ENCODE measurements around the gene ZFYVE16.
A peak's percentile ranks its signal among the peaks of the same experiment; 100 is the strongest.
"Not testable (repeated sequence)": the region's sequence is repeated elsewhere in the genome, so short reads cannot be mapped to it uniquely, and the experiment has no call there.

The ZFYVE16 gene

GRCh38 chr5:80466669-80467485, 59.0 kb downstream of the ZFYVE16 start:
- H3K9ac ChIP-seq (ENCODE audit: low read length in 2 of 2) = no peak overlapping the region
- no peaks in the 10 kb centered on the region for H3K27me3 ChIP-seq (ENCODE audit: control insufficient read depth in 1 of 2, insufficient read depth in 2 of 2, low read length in 2 of 2)
- no peak overlapping the region for H3K27ac ChIP-seq (ENCODE audit: low read length)
- no peaks in the 10 kb centered on the region for H3K4me1 ChIP-seq (ENCODE audit: control insufficient read depth, insufficient read depth, low read length)
- peaks cover 8 to 23% of the 10 kb centered on the region in 2 donors for H3K36me3 ChIP-seq (ENCODE audit: control insufficient read depth in 2 of 2, insufficient read depth in 2 of 2, low read length in 2 of 2)
- peaks cover 0 to 3% of the 10 kb centered on the region in 2 donors for H3K9me3 ChIP-seq (ENCODE audit: control insufficient read depth in 2 of 2, low read length in 2 of 2)
- no peak overlapping the region for H3K4me3 ChIP-seq (ENCODE audit: low read length in 2 of 2)

- Histone ChIP-seq H3K27me3 (ENCODE audit: control insufficient read depth in 1 of 2, insufficient read depth in 2 of 2, low read length in 2 of 2) (no peaks in the 10 kb centered on the region), H3K36me3 (ENCODE audit: control insufficient read depth in 2 of 2, insufficient read depth in 2 of 2, low read length in 2 of 2) (peaks cover 8 to 26% of the 10 kb centered on the region in 2 donors)
Measured at GRCh38 chr5:80468131-80468530, 60.3 kb downstream of the ZFYVE16 start.

DNA sequence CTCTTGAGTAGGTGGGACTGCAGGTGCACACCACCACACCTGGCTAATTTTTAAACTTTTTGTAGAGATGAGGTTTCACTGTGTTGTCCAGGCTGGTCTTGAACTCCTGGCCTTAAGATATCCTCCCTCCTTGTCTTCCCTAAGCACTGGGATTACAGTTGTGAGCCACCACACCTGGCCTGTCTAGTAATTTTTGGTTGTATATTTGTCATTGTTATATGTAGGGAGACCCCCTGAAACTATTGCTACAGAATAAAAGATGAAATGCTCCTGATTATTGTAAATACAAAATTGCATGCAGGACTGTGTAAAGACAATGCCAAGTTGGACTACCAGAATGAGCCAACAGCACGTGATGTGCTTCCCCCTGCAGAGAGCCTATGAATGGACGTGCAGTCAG, 62.8 kb downstream of the ZFYVE16 start:
- not testable (repeated sequence) for H3K4me1 ChIP-seq (ENCODE audit: control insufficient read depth, insufficient read depth, low read length); H3K27ac ChIP-seq (ENCODE audit: low read length); H3K4me3 ChIP-seq (ENCODE audit: low read length in 2 of 2); H3K27me3 ChIP-seq (ENCODE audit: control insufficient read depth in 1 of 2, insufficient read depth in 2 of 2, low read length in 2 of 2); H3K9me3 ChIP-seq (ENCODE audit: control insufficient read depth in 2 of 2, low read length in 2 of 2); H3K9ac ChIP-seq (ENCODE audit: low read length in 2 of 2)
- H3K36me3 ChIP-seq (ENCODE audit: control insufficient read depth in 2 of 2, insufficient read depth in 2 of 2, low read length in 2 of 2) = peaks cover 8 to 35% of the 10 kb centered on the region in 2 donors

More at GRCh38 chr5:80468131-80468530, 60.3 kb downstream of the ZFYVE16 start:
- H3K9me3 ChIP-seq (ENCODE audit: control insufficient read depth in 2 of 2, low read length in 2 of 2) = peaks cover 0 to 3% of the 10 kb centered on the region in 2 donors
- H3K9ac ChIP-seq (ENCODE audit: low read length in 2 of 2) = no peak overlapping the region
- no peak overlapping the region for H3K27ac ChIP-seq (ENCODE audit: low read length)
- H3K4me1 ChIP-seq (ENCODE audit: control insufficient read depth, insufficient read depth, low read length) = no peaks in the 10 kb centered on the region
- no peak overlapping the region for H3K4me3 ChIP-seq (ENCODE audit: low read length in 2 of 2)

- Histone ChIP-seq H3K9me3 (ENCODE audit: control insufficient read depth in 2 of 2, low read length in 2 of 2) (peaks cover 0 to 3% of the 10 kb centered on the region in 2 donors), H3K27ac (ENCODE audit: low read length) (no peak overlapping the region), H3K36me3 (ENCODE audit: control insufficient read depth in 2 of 2, insufficient read depth in 2 of 2, low read length in 2 of 2) (peaks cover 3 to 42% of the 10 kb centered on the region in 2 donors), H3K4me3 (ENCODE audit: low read length in 2 of 2) (no peak overlapping the region), H3K4me1 (ENCODE audit: control insufficient read depth, insufficient read depth, low read length) (no peaks in the 10 kb centered on the region), H3K27me3 (ENCODE audit: control insufficient read depth in 1 of 2, insufficient read depth in 2 of 2, low read length in 2 of 2) (no peaks in the 10 kb centered on the region), H3K9ac (ENCODE audit: low read length in 2 of 2) (no peak overlapping the region)
Measured at GRCh38 chr5:80474929-80475328, 67.1 kb downstream of the ZFYVE16 start.

DNA sequence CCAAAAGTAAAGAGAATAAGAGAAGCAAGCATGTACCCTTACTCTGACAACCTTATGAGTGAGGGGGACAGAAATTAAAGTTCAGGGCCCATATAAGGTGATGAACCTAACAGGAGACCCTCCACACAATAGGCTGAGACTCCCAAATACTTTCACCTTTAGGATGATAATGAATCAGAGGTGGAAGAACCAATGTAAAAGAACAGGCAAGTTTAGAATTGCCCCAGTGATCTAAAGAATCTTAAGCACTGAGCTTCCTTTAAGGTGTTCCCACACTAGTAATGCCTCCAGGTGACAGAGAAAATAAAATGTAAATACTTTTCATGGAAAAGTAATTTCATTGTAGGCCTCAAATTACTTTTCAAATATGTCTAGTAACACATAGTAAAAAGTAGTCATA, 71.8 kb downstream of the ZFYVE16 start:
- Histone ChIP-seq H3K27me3 (ENCODE audit: control insufficient read depth in 1 of 2, insufficient read depth in 2 of 2, low read length in 2 of 2) (no peaks in the 10 kb centered on the region), H3K9me3 (ENCODE audit: control insufficient read depth in 2 of 2, low read length in 2 of 2) (peaks cover 0 to 3% of the 10 kb centered on the region in 2 donors), H3K27ac (ENCODE audit: low read length) (no peak overlapping the region), H3K4me1 (ENCODE audit: control insufficient read depth, insufficient read depth, low read length) (no peaks in the 10 kb centered on the region), H3K9ac (ENCODE audit: low read length in 2 of 2) (no peak overlapping the region), H3K36me3 (ENCODE audit: control insufficient read depth in 2 of 2, insufficient read depth in 2 of 2, low read length in 2 of 2) (peaks cover 5 to 22% of the 10 kb centered on the region in 2 donors), H3K4me3 (ENCODE audit: low read length in 2 of 2) (no peak overlapping the region)

- no peak overlapping the region for H3K4me3 ChIP-seq (ENCODE audit: low read length in 2 of 2)
- peaks cover 5 to 15% of the 10 kb centered on the region in 2 donors for H3K36me3 ChIP-seq (ENCODE audit: control insufficient read depth in 2 of 2, insufficient read depth in 2 of 2, low read length in 2 of 2)
- H3K27me3 ChIP-seq (ENCODE audit: control insufficient read depth in 1 of 2, insufficient read depth in 2 of 2, low read length in 2 of 2) = no peaks in the 10 kb centered on the region
- peaks cover 0 to 3% of the 10 kb centered on the region in 2 donors for H3K9me3 ChIP-seq (ENCODE audit: control insufficient read depth in 2 of 2, low read length in 2 of 2)
- H3K4me1 ChIP-seq (ENCODE audit: control insufficient read depth, insufficient read depth, low read length) = no peaks in the 10 kb centered on the region
- no peak overlapping the region for H3K9ac ChIP-seq (ENCODE audit: low read length in 2 of 2)
- no peak overlapping the region for H3K27ac ChIP-seq (ENCODE audit: low read length)
Measured at GRCh38 chr5:80480354-80480753, 72.5 kb downstream of the ZFYVE16 start.

DNA sequence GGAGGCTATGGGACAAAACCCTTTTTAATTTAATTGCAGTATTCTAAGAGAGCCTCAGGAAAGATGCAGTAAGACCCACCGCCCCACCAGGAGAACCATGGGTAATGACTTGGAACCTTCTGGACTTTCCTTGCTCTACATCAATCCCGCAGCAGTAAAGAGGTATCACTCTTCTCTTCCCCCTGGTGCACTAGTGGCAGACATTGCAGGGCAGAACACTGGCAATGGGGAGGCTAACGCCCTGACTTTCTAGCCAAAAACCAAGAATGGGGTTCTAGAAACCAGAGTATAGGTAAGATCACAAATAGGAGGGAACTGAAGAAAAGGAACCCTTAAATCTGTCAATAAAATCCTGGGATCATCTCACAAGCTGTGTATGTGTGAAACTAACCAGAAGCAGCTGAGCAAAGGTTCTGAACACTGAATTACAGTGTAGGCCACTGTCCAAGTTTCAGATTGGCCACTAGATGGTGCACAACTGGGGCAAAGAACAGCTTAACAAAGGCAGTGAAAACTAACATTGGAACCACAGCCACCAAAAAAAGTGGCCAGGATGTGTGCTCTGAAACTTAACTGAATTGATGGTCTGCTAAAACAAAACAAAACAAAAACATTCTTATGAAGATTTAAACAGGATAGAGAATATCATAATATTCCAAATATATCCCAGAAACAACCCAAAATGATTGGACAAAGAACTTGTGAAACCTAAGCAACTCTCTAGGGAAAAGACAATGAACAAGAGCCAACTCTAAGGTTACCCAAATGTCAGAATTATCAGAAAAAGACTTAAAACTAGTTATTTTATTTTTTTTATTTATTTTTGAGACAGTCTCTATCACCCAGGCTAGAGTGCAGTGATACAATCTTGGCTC, 73.4 kb downstream of the ZFYVE16 start:
- no peak overlapping the region for H3K4me3 ChIP-seq (ENCODE audit: low read length in 2 of 2)
- H3K4me1 ChIP-seq (ENCODE audit: control insufficient read depth, insufficient read depth, low read length) = no peaks in the 10 kb centered on the region
- peaks cover 0 to 3% of the 10 kb centered on the region in 2 donors for H3K9me3 ChIP-seq (ENCODE audit: control insufficient read depth in 2 of 2, low read length in 2 of 2)
- no peak overlapping the region for H3K9ac ChIP-seq (ENCODE audit: low read length in 2 of 2)
- no peaks in the 10 kb centered on the region for H3K27me3 ChIP-seq (ENCODE audit: control insufficient read depth in 1 of 2, insufficient read depth in 2 of 2, low read length in 2 of 2)
- H3K36me3 ChIP-seq (ENCODE audit: control insufficient read depth in 2 of 2, insufficient read depth in 2 of 2, low read length in 2 of 2) = peaks cover 5 to 9% of the 10 kb centered on the region in 2 donors
- no peak overlapping the region for H3K27ac ChIP-seq (ENCODE audit: low read length)

- Histone ChIP-seq H3K27ac (ENCODE audit: low read length) (no peak overlapping the region), H3K27me3 (ENCODE audit: control insufficient read depth in 1 of 2, insufficient read depth in 2 of 2, low read length in 2 of 2) (no peaks in the 10 kb centered on the region), H3K9me3 (ENCODE audit: control insufficient read depth in 2 of 2, low read length in 2 of 2) (peaks cover 0 to 3% of the 10 kb centered on the region in 2 donors), H3K36me3 (ENCODE audit: control insufficient read depth in 2 of 2, insufficient read depth in 2 of 2, low read length in 2 of 2) (peaks cover 4 to 5% of the 10 kb centered on the region in 2 donors), H3K4me3 (ENCODE audit: low read length in 2 of 2) (no peak overlapping the region), H3K4me1 (ENCODE audit: control insufficient read depth, insufficient read depth, low read length) (peaks cover 2% of the 10 kb centered on the region), H3K9ac (ENCODE audit: low read length in 2 of 2) (no peak overlapping the region)
Measured at GRCh38 chr5:80482578-80482977, 74.7 kb downstream of the ZFYVE16 start.

- H3K9ac ChIP-seq (ENCODE audit: low read length in 2 of 2) = no peak overlapping the region
- peaks cover 7% of the 10 kb centered on the region for H3K4me1 ChIP-seq (ENCODE audit: control insufficient read depth, insufficient read depth, low read length)
- H3K36me3 ChIP-seq (ENCODE audit: control insufficient read depth in 2 of 2, insufficient read depth in 2 of 2, low read length in 2 of 2) = peaks cover 4 to 5% of the 10 kb centered on the region in 2 donors
- no peak overlapping the region for H3K27ac ChIP-seq (ENCODE audit: low read length)
- no peak overlapping the region for H3K4me3 ChIP-seq (ENCODE audit: low read length in 2 of 2)
- H3K9me3 ChIP-seq (ENCODE audit: control insufficient read depth in 2 of 2, low read length in 2 of 2) = peaks cover 0 to 3% of the 10 kb centered on the region in 2 donors
- H3K27me3 ChIP-seq (ENCODE audit: control insufficient read depth in 1 of 2, insufficient read depth in 2 of 2, low read length in 2 of 2) = no peaks in the 10 kb centered on the region
Measured at GRCh38 chr5:80483636-80484232, 75.9 kb downstream of the ZFYVE16 start.

GRCh38 chr5:80487444-80487828, 79.6 kb downstream of the ZFYVE16 start:
- Histone ChIP-seq H3K9me3 (ENCODE audit: control insufficient read depth in 2 of 2, low read length in 2 of 2) (peaks cover 0 to 3% of the 10 kb centered on the region in 2 donors), H3K4me3 (ENCODE audit: low read length in 2 of 2) (peak overlapping the region; percentile 88 to 90), H3K36me3 (ENCODE audit: control insufficient read depth in 2 of 2, insufficient read depth in 2 of 2, low read length in 2 of 2) (peaks cover 0 to 2% of the 10 kb centered on the region in 2 donors), H3K4me1 (ENCODE audit: control insufficient read depth, insufficient read depth, low read length) (peaks cover 8% of the 10 kb centered on the region), H3K27ac (ENCODE audit: low read length) (peak overlapping the region; percentile 49), H3K27me3 (ENCODE audit: control insufficient read depth in 1 of 2, insufficient read depth in 2 of 2, low read length in 2 of 2) (no peaks in the 10 kb centered on the region), H3K9ac (ENCODE audit: low read length in 2 of 2) (peak overlapping the region; percentile 59 to 76)

All from stomach smooth muscle (tissue), 2 donors.